Testis (tissue), 3 donors: ENCODE measurements around the gene ASTN1. TPM values are rescaled to one million over a fixed set of nuclear protein-coding genes. Genes with fewer than 3 reads are reported as not detected.

ENCODE experiments used
- DNase-seq: peaks from one replicate; pipeline ENCODE4 v3.0.0-alpha.2; 2019
- H3K27ac ChIP-seq, 2 donors: fragments of 200-600 bp; sonication (generic); one replicate each; pipeline ENCODE4 v1.5.1; 2019
- H3K27me3 ChIP-seq: fragments of 200-600 bp; sonication (generic); one replicate; pipeline ENCODE4 v1.5.1; 2019
- H3K36me3 ChIP-seq: fragments of 200-600 bp; sonication (generic); one replicate; pipeline ENCODE4 v1.5.1; 2017; ENCODE audit warnings: low read depth; ENCODE audit errors: missing control alignments
- H3K4me1 ChIP-seq: fragments of 200-600 bp; sonication (generic); one replicate; pipeline ENCODE4 v1.5.1; 2019
- H3K4me3 ChIP-seq, 2 donors: fragments of 200-600 bp; sonication (generic); one replicate each; pipeline ENCODE4 v1.5.1; 2017 to 2019
- H3K9me3 ChIP-seq: fragments of 200-600 bp; sonication (generic); one replicate; pipeline ENCODE4 v1.5.1; 2017
- POLR2A ChIP-seq: fragments of 450-650 bp; IDR thresholded peaks from one replicate; pipeline ENCODE4 v1.6.1; 2017; ENCODE audit warnings: antibody characterized with exemption, mild to moderate bottlenecking, moderate library complexity
- WGBS, 2 donors: methylation state at CpG; one replicate each; pipeline ENCODE4 v1.1.5; 2018; 5-methylcytosine and 5-hydroxymethylcytosine counted together
- intact Hi-C: fragments of 100-400 bp; cut with DNase I; formaldehyde crosslinking; loops from one replicate; pipeline ENCODE4 v1.15.1; 2023; ENCODE audit warnings: low total_unique reads
- polyA plus RNA-seq: library from polyadenylated mRNA; stranded (reverse); fragments of 350-450 nt; fragmentation: Illumina TruSeq; extraction: RNeasy Lipid Tissue Mini Kit (QIAGEN cat#74804); gene quantifications from one replicate; pipeline ENCODE4 v1.2.3, GENCODE V29; 2014; ENCODE audit warnings: low read depth, low replicate concordance; ENCODE audit not compliant: insufficient read depth
- total RNA-seq, 2 donors: library from RNA; depleted of rRNA; stranded (reverse); fragments of >200 nt; gene quantifications; one replicate each; pipeline ENCODE4 v1.2.3, GENCODE V29; 2016
- TF ChIP-seq, protein P1 (sequence below), 3 experiments: fragments of 450-650 bp in 2 of 3; fragments of 200-600 bp in 1 of 3; sonication (generic) in 1 of 3; IDR thresholded peaks; one replicate each; pipeline ENCODE4 v1.5.1; 2016 to 2019; ENCODE audit warnings: antibody characterized with exemption in 3 of 3, mild to moderate bottlenecking in 2 of 3, moderate library complexity in 1 of 3

ASTN1 gene
- total and polyA plus RNA-seq, 3 donors from 2014 or later: 1.2 to 2.7 (median 2.1) TPM

DNA sequence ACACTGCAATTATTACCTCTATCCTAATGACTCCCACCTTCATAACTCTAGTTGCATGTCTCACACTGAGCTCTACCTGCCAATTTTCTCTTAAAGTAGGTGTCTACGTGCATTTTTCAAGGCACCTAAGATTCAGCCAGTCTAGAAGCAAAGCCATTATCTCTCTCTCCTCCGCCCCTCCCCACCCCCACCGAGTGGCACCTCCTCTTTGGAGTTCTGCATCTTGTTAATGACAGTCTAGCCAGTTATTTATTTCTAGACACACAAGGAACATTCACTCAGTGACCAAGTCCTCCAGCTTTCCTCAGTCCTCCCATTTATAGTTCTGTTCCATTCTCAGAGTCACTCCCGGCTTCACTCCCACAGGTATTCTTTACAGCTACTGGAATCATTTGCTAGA, 47.6 kb downstream of the ASTN1 start:
- 86 to 88% methylated on average over 4 of the region's 4 CpGs for WGBS, 2 donors
- Histone ChIP-seq H3K36me3 (no peaks in the 10 kb centered on the region), H3K27ac (no peak overlapping the region), H3K4me1 (no peaks in the 10 kb centered on the region), H3K27me3 (no peaks in the 10 kb centered on the region), H3K4me3 (no peak overlapping the region), H3K9me3 (no peaks in the 10 kb centered on the region)
- DNase-seq: no peak
- intact Hi-C loops: no loop called here
- TF ChIP-seq, protein P1, sequence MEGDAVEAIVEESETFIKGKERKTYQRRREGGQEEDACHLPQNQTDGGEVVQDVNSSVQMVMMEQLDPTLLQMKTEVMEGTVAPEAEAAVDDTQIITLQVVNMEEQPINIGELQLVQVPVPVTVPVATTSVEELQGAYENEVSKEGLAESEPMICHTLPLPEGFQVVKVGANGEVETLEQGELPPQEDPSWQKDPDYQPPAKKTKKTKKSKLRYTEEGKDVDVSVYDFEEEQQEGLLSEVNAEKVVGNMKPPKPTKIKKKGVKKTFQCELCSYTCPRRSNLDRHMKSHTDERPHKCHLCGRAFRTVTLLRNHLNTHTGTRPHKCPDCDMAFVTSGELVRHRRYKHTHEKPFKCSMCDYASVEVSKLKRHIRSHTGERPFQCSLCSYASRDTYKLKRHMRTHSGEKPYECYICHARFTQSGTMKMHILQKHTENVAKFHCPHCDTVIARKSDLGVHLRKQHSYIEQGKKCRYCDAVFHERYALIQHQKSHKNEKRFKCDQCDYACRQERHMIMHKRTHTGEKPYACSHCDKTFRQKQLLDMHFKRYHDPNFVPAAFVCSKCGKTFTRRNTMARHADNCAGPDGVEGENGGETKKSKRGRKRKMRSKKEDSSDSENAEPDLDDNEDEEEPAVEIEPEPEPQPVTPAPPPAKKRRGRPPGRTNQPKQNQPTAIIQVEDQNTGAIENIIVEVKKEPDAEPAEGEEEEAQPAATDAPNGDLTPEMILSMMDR (IDR thresholded peaks at IDR 0.05): no peak
- no peak for TF ChIP-seq POLR2A

DNA sequence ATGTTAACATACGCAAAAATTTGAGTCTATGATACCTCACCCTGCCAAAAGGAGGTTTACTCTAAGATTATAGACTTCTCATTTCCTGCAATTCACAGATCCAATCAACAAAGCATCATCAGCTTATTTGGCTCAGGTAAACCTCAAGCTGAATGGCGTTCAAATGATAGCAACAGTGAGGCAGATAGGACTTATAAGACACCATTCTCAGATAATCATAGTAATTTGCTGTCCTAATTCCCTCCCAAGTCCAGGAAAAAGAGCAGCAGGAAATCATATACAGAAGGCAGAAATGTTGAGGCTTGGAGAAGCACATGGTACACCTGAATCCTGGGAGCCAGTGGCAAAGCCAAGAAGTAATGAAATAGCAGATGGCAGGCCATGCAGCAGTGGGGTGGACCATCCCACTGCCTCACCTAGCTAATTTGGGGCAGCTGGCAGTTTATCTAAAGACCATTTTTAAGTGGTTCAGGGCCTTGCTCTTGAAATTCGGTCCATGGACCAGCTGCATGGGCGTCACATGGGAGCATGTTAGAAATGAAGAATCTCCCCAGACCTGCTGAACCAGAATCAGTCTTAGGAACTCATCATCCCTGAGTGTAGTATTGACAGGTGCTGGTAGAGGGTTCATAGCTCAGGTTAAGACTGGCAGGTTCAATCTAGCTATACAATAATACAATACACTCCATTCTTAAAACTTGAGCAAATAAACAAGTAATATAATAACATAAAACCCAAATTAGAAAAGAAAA, 57.7 kb downstream of the ASTN1 start:
- Histone ChIP-seq H3K9me3 (no peaks in the 10 kb centered on the region), H3K27me3 (no peaks in the 10 kb centered on the region), H3K27ac (no peak overlapping the region), H3K36me3 (no peaks in the 10 kb centered on the region), H3K4me1 (no peaks in the 10 kb centered on the region), H3K4me3 (no peak overlapping the region)
- no peak for TF ChIP-seq POLR2A
- TF ChIP-seq, protein P1 (IDR thresholded peaks at IDR 0.05): no peak
- no peak for DNase-seq
- intact Hi-C loops: no loop called here
- 82 to 91% methylated on average over 4 of the region's 4 CpGs for WGBS, 2 donors

DNA sequence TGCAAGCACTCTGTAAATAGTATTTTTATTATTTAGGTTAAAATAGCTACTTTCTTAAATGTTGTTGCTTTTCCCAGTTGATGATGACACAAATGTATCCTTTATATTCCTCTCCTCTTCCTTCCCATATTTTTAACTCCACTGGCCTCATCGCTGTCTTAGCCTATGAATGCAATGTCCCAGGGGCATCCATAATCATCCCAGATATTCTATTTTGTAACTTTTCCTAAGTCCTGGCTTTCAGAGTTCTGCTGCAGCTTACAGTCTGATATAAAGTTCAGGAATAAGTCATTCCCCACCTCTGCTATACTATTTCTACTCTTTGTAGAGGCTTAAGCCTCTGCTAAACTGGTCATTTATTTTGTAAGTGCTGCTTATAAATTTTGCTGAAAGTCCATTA, 58.3 kb downstream of the ASTN1 start:
- no peak for DNase-seq
- 50 to 63% methylated on average over 1 of the region's 1 CpG for WGBS, 2 donors
- Histone ChIP-seq H3K9me3 (no peaks in the 10 kb centered on the region), H3K4me3 (no peak overlapping the region), H3K36me3 (no peaks in the 10 kb centered on the region), H3K27me3 (no peaks in the 10 kb centered on the region), H3K4me1 (no peaks in the 10 kb centered on the region), H3K27ac (no peak overlapping the region)
- TF ChIP-seq, protein P1 (IDR thresholded peaks at IDR 0.05): no peak
- no peak for TF ChIP-seq POLR2A
- intact Hi-C loops: no loop called here

DNA sequence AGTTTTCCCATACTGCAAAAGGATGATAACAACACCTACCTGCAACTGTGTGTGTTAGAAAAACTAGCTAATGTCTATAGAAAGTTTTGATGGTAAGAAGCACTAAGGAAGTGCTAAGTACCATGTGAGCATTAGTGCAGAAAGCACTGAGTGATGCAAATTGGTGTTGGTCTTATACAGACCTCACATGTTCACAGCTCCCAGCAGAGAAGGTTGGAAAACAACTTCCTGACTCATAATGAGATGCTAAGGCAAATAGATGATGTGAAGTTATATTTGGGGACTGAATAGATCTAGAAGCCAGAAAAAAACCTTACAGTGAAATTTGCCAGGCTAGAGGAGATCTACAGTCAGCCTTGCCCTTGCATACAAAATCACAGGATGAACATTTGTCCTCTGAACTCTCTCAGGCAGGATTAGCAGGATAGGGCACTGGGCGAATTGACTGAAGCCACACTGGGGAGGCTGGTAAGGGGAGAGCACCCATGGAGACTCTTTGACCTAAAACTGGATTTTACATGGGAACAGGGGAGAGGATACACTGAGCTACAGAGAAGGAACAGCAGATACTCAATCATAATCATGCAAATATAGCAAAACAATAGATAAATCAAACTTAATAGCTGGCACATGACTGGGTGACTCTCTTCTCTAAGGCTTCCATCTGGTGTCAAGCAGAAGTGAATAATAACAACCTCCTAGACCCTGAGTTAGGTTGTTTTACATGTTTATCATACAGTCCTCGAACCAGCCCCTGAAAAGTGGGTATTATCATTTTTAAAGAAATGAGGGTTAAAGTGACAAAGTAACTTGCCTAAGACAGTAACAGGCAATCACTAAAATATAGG, 61.3 kb downstream of the ASTN1 start:
- TF ChIP-seq, protein P1 (IDR thresholded peaks at IDR 0.05): no peak
- no peak for TF ChIP-seq POLR2A
- Histone ChIP-seq H3K27ac (no peak overlapping the region), H3K4me1 (no peaks in the 10 kb centered on the region), H3K36me3 (no peaks in the 10 kb centered on the region), H3K27me3 (no peaks in the 10 kb centered on the region), H3K9me3 (no peaks in the 10 kb centered on the region), H3K4me3 (no peak overlapping the region)
- DNase-seq: no peak
- 89 to 90% methylated on average over 2 of the region's 2 CpGs for WGBS, 2 donors
- intact Hi-C loops: no loop called here
